CD4-positive, alpha-beta T cell treated with Interleukin-6 for 4 hours (primary cell): ENCODE results near the gene COX19.
A peak's percentile ranks its signal among the peaks of the same experiment; 100 is the strongest.

ENCODE experiments used
- DNase-seq: peaks from one replicate; pipeline ENCODE4 v3.0.0-alpha.2; 2020; ENCODE audit warnings: mixed read lengths

The COX19 gene

GRCh38 chr7:974820-975681, at the start of gene COX19:
Gene COX19, minus strand, starts transcription at chr7:975549. Its CDS starts 40 bp downstream, at chr7:975509.
- peak; percentile 91 for DNase-seq

- no peak for DNase-seq
These were observed 49.0 kb upstream of the COX19 start for GRCh38 chr7:1024331-1024841.

- no peak for DNase-seq
These were observed 47.6 kb upstream of the COX19 start for GRCh38 chr7:1022801-1023465.

- no peak for DNase-seq
These were observed 47.0 kb upstream of the COX19 start for GRCh38 chr7:1022356-1022755.

- no peak for DNase-seq
These were observed 46.6 kb upstream of the COX19 start for GRCh38 chr7:1021931-1022330.

- DNase-seq, result no peak
These were observed 46.0 kb upstream of the COX19 start for GRCh38 chr7:1021366-1021765.

- no peak for DNase-seq
These were observed 45.5 kb upstream of the COX19 start for GRCh38 chr7:1020849-1021251.

- no peak for DNase-seq
These were observed 44.7 kb upstream of the COX19 start for GRCh38 chr7:1019789-1020610.

- DNase-seq, result no peak
These were observed 44.0 kb upstream of the COX19 start for GRCh38 chr7:1019255-1019785.

GRCh38 chr7:1018334-1018695, 43.0 kb upstream of the COX19 start:
- DNase-seq, result no peak

GRCh38 chr7:1017586-1018333, 42.4 kb upstream of the COX19 start:
- DNase-seq, result no peak

- no peak for DNase-seq
These were observed 41.5 kb upstream of the COX19 start for GRCh38 chr7:1016577-1017531.

GRCh38 chr7:1015196-1016121, 40.1 kb upstream of the COX19 start:
- no peak for DNase-seq

- no peak for DNase-seq
These were observed 39.3 kb upstream of the COX19 start for GRCh38 chr7:1014681-1015080.

GRCh38 chr7:1013581-1013980, 38.2 kb upstream of the COX19 start:
- no peak for DNase-seq

GRCh38 chr7:1012716-1013095, 37.4 kb upstream of the COX19 start:
- no peak for DNase-seq

- DNase-seq, result no peak
These were observed 36.8 kb upstream of the COX19 start for GRCh38 chr7:1012004-1012715.

- no peak for DNase-seq
These were observed 36.1 kb upstream of the COX19 start for GRCh38 chr7:1011297-1012003.

- no peak for DNase-seq
These were observed 34.9 kb upstream of the COX19 start for GRCh38 chr7:1010226-1010625.
